CD4-positive, alpha-beta T cell treated with Interleukin-17A for 4 hours (primary cell): Measurements from ENCODE around the gene CALHM4.
A peak's percentile ranks its signal among the peaks of the same experiment; 100 is the strongest.

Experiments used
- DNase-seq: peaks from one replicate; pipeline ENCODE4 v3.0.0-alpha.2; 2020; ENCODE audit warnings: mixed read lengths

CALHM4 gene

DNA sequence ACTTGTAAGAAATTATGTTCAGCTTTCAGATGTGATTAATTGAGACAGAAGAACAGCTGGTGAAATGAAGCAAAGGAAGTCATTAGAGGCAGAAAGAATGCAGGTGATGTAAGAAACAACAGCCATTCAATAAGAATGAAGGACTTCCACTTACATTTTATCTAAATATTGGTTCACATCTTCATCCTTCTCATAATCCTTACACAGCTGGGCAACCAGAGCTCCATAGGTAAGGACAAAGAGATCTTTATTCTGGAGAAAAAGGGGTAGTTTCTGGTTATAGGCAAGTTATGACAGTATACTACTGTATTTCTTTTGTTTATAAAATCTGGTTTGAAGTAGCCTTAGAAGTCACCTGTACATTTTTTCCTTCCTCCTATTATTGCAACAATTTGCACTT, 10.4 kb upstream of the CALHM4 start:
- no peak for DNase-seq

DNA sequence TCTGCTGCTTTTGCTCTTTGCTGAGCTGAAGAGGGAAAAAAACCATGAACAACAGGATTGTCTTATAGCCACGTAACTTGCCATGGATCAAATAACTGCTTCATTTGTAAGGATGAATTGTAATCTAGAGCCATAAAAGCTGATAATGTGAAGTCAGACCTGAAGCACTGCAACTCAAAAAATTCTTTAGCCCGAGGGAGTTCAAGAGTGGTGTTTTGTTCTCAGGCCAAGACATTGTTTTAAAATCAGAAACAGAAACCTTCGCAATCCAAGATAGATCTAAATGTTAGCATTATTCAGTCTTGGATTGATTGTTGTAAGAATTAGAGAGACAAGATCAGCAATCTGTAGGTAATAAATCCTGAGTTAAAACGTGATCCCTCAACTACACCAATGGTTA, 7.9 kb upstream of the CALHM4 start, which contains the start of gene TRAPPC3L:
Gene TRAPPC3L (minus strand): TSS at position 34 of the 400 bp plus-strand sequence. CDS start 170 bp downstream, outside the sequence.
- DNase-seq, result no peak

DNA sequence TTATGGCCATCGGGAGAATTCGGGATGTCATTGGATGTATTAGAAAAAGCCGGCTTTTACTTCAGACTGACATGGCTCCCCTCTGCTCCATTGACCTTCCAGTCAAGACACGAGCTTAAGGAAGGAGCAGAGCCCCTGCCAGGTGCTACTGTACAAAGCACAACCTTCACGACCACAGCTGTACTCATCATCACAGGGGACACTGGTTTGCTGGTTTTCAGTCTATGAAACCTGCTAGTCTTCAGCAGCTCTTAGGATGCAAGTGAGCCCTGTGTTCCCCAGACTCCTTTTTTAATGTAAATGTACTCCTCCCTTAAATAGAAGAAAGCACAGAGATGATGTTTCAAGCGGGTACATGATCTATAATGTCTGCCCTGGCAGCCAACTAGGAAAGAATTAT, 6.2 kb upstream of the CALHM4 start:
- no peak for DNase-seq

DNA sequence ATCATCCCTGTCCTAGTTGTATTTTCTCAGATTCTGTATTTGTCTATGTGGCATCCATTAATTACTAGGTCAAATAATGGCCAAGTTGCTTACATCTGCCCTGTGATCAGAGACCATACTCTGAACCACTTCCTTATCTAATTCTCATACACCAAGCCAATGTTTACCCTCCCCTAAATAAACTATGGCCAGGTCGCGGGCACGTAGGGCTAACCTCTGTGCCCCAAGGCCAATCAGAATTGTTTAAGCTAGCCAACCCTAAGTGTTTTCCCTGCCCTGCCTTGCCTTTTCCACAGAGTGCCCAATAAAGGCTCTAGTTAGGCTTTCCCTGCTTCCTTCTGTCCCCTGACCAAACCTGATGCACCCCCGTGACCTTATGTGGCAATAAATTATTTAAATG, 2.8 kb upstream of the CALHM4 start:
- DNase-seq, result no peak

- DNase-seq, result no peak
These were observed 2.5 kb downstream of the CALHM4 start for GRCh38 chr6:116556065-116556464.

- no peak for DNase-seq
These were observed 3.4 kb downstream of the CALHM4 start for GRCh38 chr6:116556814-116557415.

GRCh38 chr6:116557893-116558292, 4.3 kb downstream of the CALHM4 start:
- DNase-seq, result no peak

DNA sequence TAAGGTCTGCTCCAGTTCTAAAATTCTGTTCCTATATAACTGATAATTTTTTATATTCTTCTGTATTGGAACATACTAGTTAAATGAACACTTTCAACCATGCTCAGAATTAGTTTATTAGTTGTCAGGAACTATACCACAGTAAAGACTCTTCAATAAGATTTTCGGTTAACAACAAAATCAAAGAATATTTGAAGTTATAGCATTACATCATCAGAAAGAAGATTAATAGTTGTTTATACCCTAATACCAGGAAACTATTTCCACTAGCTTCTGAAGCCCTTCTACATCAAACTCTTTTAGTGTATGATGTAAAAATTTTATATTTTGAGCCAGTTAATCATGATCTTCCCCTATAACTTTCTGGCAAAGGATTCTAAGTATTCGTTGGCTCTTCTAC, 6.6 kb downstream of the CALHM4 start:
- no peak for DNase-seq

DNA sequence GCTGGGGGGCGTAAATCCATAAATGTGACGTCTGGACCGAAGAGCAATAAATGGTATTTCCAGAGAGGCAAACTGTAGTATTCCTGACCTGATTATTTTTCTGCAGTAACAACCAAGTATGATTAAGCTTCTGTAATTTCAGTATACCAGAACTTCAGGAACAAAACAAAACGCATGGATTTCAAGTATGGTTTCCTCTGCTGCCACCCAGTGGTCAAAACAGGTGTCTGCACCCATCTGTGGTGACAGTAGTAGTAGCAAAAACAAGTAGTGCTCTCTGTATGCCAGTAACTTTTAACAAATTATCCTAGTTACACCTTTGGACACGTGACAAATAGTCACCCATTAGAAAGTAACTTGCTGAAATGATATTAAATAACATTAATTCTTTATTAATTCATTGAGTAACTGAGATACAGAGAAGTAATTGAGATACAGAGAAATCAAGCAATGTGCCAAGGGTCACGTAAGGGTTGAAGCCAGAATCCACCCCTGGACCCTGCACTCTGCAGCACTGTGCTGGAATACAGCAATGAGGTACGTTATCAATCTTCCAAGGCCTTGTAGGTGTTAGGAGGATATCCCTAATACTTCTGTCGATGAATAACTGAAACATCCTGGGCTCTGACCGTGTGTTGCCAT, 7.9 kb downstream of the CALHM4 start:
- DNase-seq, result peak; percentile 74

- DNase-seq, result no peak
These were observed 8.5 kb downstream of the CALHM4 start for GRCh38 chr6:116562019-116562403.

DNA sequence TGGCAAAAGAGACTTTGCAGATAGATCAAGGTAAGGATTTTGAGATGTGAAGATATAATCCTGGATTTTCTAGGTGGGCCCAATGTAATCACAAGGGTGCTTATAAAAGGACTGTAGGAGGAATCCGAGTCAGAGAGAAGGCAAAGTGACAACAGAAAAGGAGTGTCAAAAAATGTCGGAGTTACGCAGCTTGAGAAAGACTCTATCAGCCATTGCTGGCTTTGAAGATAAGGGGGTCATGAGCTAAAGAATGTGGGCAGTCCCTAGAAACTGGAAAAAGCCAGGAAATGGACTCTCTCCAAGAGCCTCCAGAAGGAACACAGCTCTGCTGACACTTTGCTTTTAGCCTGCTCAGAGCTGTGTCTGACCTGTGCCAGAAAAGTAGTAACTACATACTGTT, 9.1 kb downstream of the CALHM4 start:
- DNase-seq, result no peak

DNA sequence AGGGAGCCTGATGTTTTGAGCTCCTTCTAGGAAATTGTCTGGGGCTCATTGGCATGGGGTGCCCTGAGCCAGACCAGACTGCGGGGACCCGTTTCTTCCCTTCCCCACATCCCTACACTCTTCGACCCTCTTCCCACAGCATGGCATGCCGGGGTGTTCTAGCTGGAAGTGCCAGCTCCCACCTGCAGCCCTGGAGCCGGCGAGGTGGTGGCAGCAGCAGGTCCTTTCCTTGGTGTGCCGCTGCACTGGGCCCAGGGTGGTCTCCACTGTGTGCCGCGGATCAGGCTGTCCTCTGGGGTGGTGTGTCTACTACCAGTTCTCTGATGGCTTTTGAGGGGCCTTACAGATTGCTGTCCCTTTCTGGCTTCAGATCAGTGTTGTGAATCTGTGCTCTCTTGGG, 10.3 kb downstream of the CALHM4 start:
- DNase-seq, result no peak

GRCh38 chr6:116564311-116564710, 10.8 kb downstream of the CALHM4 start:
- DNase-seq, result no peak

DNA sequence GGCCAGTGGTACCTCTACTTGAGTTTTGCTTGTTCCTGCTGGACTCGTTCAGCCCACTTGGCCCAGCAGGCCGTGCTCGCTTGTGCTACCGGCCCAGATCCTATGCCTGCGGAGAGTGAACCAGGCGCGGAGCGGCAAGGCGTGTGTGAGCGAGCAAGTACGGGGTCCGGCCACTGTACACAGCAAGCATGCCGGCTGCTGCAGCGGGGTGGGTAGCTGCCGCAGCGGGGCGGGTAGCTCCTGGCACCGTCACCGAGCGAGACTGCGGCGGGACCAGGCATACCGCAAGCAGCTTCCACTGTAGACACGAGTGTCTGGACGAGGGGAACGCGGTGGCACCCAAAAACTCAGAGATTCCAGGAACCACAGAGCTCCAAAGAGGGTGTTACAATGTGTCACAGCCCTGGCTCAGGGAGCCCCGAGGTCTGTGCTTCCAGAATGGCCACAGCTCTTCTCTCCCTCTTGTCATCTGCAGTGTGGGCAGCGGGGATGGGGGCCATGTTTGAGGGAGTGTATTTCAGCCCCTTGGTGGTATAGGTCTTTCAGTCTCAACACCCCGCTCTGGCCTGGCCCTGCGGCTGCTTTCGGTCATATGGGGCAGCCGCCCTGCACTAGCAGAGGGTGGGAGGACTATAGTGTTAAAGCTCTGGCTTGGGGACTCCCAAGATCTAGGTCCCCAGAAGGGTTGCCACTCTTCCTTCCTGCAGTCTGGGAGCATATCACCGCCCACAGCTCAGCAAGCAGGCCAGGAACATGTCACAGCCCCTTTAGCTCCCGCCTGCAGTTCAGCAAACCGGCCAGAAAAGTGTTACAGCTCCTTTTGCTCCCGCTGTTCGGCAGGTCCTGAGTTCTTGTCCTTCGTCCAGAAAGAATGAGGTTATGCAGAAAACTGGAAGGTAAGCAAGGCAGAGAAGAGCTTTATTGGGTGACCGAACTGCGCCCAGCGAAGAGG, 11.6 kb downstream of the CALHM4 start:
- peak; percentile 20 for DNase-seq

DNA sequence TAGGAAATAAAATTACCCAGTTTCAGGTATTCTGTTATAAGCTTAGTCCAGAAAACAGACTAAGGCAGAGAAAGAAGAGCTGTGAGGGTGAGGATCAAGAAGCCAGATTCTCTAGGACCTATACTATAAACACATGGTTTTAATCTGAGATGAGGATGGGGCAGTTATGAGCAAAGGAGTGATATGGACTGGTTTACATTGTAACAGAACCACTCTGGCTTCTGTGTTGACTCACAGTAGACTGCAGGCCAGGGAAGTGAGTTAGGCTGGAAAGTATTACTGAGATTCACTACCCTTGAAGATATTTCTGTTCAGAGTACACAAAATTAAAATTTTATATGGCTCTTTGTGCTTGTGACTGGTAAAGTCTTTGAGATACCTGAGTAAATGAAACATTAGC, 14.6 kb downstream of the CALHM4 start:
- no peak for DNase-seq

GRCh38 chr6:116568821-116569755, 15.5 kb downstream of the CALHM4 start:
- DNase-seq, result no peak

- DNase-seq, result peak; percentile 97
These were observed 17.5 kb downstream of the CALHM4 start, which contains the start of gene RWDD1 for GRCh38 chr6:116570856-116571682. Gene RWDD1, plus strand, starts transcription at chr6:116571504. Its CDS starts 79 bp downstream, at chr6:116571583.

GRCh38 chr6:116571683-116572000, 18.1 kb downstream of the CALHM4 start:
- no peak for DNase-seq

GRCh38 chr6:116572162-116572561, 18.6 kb downstream of the CALHM4 start:
- peak; percentile 13 for DNase-seq

GRCh38 chr6:116575227-116575626, 21.7 kb downstream of the CALHM4 start:
- DNase-seq, result no peak

DNA sequence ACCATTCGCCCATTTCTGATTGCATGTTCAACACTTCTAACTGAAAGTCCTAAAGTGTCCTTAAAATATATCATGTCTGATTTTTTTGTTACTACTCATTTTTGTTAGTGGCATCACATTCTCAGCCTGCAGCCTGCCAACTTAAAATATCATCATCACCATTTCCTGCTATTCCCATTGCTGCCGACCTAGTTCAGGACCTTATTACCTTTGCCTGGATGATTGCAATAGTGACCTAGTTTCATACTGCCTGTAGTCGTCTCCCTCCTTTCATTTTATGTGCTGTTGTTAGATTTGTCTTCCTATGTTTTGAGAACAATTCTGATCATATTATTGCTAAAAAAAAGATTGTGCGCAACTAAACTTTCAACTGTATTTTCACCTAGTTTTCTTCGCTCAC, 23.9 kb downstream of the CALHM4 start:
- no peak for DNase-seq

GRCh38 chr6:116578335-116578734, 24.8 kb downstream of the CALHM4 start:
- no peak for DNase-seq
